Smooth muscle cell (in vitro differentiated cells): ENCODE measurements around the gene PCDHGA4. TPM values are rescaled to one million over a fixed set of nuclear protein-coding genes. Genes with fewer than 3 reads are reported as not detected.

ENCODE experiments used
- DNase-seq: peaks from one replicate; lab custom pipeline; 2025; ENCODE audit not compliant: unreplicated experiment; lab: John Stamatoyannopoulos, UW
- H2AFZ ChIP-seq: fragments of 200-600 bp; sonication (generic); 2 replicates; pipeline ENCODE4 v1.6.0; 2016; ENCODE audit warnings: antibody characterized with exemption, low read depth, mild to moderate bottlenecking
- H3F3A ChIP-seq: fragments of 200-600 bp; sonication (generic); 2 replicates; pipeline ENCODE4 v1.6.0; 2017; ENCODE audit warnings: antibody characterized with exemption, low read depth
- H3K27ac ChIP-seq: fragments of 200-600 bp; sonication (generic); 2 replicates; pipeline ENCODE4 v1.5.1; 2016; ENCODE audit warnings: low read depth, mild to moderate bottlenecking
- H3K27me3 ChIP-seq: fragments of 200-600 bp; sonication (generic); 2 replicates; pipeline ENCODE4 v1.6.1; 2016; ENCODE audit warnings: low read depth, mild to moderate bottlenecking
- H3K36me3 ChIP-seq: fragments of 200-600 bp; sonication (generic); 2 replicates; pipeline ENCODE4 v1.5.1; 2016; ENCODE audit warnings: low read depth
- H3K4me1 ChIP-seq: fragments of 200-600 bp; sonication (generic); 2 replicates; pipeline ENCODE4 v1.5.1; 2016; ENCODE audit warnings: low read depth
- H3K4me2 ChIP-seq: fragments of 200-600 bp; sonication (generic); 2 replicates; pipeline ENCODE4 v1.6.0; 2016; ENCODE audit warnings: mild to moderate bottlenecking
- H3K4me3 ChIP-seq: fragments of 200-600 bp; sonication (generic); 2 replicates; pipeline ENCODE4 v1.5.1; 2016; ENCODE audit warnings: mild to moderate bottlenecking
- H3K79me2 ChIP-seq: fragments of 200-600 bp; sonication (generic); 2 replicates; pipeline ENCODE4 v1.6.0; 2016; ENCODE audit warnings: low read depth, mild to moderate bottlenecking
- H3K9ac ChIP-seq: fragments of 200-600 bp; sonication (generic); 2 replicates; pipeline ENCODE4 v1.6.0; 2016; ENCODE audit warnings: low read depth
- H3K9me3 ChIP-seq: fragments of 200-600 bp; sonication (generic); replicated peaks from 2 replicates; pipeline ENCODE4 v1.5.1; 2016; ENCODE audit warnings: low read depth
- H4K20me1 ChIP-seq: fragments of 200-600 bp; sonication (generic); 2 replicates; pipeline ENCODE4 v1.6.0; 2016; ENCODE audit warnings: low read depth
- WGBS: methylation state at CpG from one replicate; pipeline ENCODE4 v1.1.7; 2016; ENCODE audit warnings: low lambda C conversion rate; 5-methylcytosine and 5-hydroxymethylcytosine counted together
- polyA plus RNA-seq: library from polyadenylated mRNA; unstranded; fragments of >200 nt; fragmentation: Nextera tagmentation; extraction: Ambion mirVana; gene quantifications from 2 replicates; pipeline ENCODE4 v1.2.1, GENCODE V29; 2016
- total RNA-seq: library from RNA; depleted of rRNA; stranded (reverse); fragments of >200 nt; gene quantifications from 2 replicates; pipeline ENCODE4 v1.2.3, GENCODE V29; 2014
- TF ChIP-seq, protein P1 (sequence below): fragments of 200-600 bp; sonication (generic); IDR thresholded peaks from 2 replicates; pipeline ENCODE4 v1.5.1; 2017; ENCODE audit warnings: borderline replicate concordance, mild to moderate bottlenecking, antibody characterized with exemption; ENCODE audit not compliant: insufficient read depth, poor library complexity, severe bottlenecking

PCDHGA4 gene
- total and polyA plus RNA-seq, 2 experiments from 2014 or later, result 0.58 TPM; not detected in 1

DNA sequence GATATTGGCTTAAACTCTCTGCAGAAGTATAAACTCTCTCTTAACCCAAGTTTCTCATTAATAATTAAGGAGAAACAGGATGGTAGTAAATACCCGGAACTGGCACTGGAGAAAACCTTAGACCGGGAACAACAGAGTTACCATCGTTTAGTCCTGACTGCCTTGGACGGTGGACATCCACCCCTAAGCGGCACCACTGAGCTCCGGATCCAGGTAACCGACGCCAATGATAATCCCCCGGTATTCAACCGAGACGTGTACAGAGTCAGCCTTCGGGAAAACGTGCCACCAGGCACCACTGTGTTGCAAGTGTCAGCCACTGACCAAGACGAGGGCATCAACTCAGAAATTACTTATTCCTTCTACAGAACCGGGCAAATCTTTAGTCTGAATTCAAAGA lies 43.8 kb downstream of the PCDHGA4 start:
- Histone ChIP-seq H3K79me2 (peaks cover 3% of the 10 kb centered on the region), H4K20me1 (no peaks in the 10 kb centered on the region), H2AFZ (no peak overlapping the region), H3K27ac (no peak overlapping the region), H3F3A (no peaks in the 10 kb centered on the region), H3K9ac (no peak overlapping the region), H3K4me2 (no peak overlapping the region), H3K4me1 (no peaks in the 10 kb centered on the region), H3K9me3 (peaks cover 25% of the 10 kb centered on the region), H3K27me3 (no peaks in the 10 kb centered on the region), H3K36me3 (peaks cover 4% of the 10 kb centered on the region), H3K4me3 (no peak overlapping the region)
- TF ChIP-seq, protein P1, sequence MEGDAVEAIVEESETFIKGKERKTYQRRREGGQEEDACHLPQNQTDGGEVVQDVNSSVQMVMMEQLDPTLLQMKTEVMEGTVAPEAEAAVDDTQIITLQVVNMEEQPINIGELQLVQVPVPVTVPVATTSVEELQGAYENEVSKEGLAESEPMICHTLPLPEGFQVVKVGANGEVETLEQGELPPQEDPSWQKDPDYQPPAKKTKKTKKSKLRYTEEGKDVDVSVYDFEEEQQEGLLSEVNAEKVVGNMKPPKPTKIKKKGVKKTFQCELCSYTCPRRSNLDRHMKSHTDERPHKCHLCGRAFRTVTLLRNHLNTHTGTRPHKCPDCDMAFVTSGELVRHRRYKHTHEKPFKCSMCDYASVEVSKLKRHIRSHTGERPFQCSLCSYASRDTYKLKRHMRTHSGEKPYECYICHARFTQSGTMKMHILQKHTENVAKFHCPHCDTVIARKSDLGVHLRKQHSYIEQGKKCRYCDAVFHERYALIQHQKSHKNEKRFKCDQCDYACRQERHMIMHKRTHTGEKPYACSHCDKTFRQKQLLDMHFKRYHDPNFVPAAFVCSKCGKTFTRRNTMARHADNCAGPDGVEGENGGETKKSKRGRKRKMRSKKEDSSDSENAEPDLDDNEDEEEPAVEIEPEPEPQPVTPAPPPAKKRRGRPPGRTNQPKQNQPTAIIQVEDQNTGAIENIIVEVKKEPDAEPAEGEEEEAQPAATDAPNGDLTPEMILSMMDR, result no peak
- no peak for DNase-seq
- WGBS, result 96% methylated on average over 15 of the region's 15 CpGs

DNA sequence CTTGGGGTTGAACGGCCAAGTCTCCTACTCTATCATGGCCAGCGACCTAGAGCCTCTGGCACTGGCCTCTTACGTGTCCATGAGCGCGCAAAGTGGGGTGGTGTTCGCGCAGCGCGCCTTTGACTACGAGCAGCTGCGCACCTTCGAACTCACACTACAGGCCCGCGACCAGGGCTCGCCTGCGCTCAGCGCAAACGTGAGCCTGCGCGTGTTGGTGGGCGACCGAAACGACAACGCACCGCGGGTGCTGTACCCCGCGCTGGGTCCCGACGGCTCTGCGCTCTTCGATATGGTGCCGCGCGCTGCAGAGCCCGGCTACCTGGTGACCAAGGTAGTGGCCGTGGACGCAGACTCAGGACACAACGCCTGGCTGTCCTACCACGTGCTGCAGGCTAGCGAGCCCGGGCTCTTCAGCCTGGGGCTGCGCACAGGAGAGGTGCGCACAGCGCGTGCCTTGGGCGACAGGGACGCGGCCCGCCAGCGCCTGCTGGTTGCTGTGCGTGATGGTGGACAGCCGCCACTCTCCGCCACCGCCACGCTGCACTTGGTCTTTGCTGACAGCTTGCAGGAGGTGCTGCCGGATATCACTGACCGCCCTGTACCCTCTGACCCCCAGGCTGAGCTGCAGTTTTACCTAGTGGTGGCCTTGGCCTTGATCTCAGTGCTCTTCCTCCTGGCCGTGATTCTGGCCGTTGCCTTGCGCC lies 44.9 kb downstream of the PCDHGA4 start:
- WGBS, result 98% methylated on average over 54 of the region's 61 CpGs
- Histone ChIP-seq H3K79me2 (peaks cover 3% of the 10 kb centered on the region), H3K4me2 (no peak overlapping the region), H3K27ac (no peak overlapping the region), H3K9ac (no peak overlapping the region), H3K4me3 (no peak overlapping the region), H3F3A (no peaks in the 10 kb centered on the region), H2AFZ (no peak overlapping the region), H3K9me3 (peaks cover 24% of the 10 kb centered on the region), H3K36me3 (peaks cover 4% of the 10 kb centered on the region), H3K27me3 (no peaks in the 10 kb centered on the region), H3K4me1 (no peaks in the 10 kb centered on the region), H4K20me1 (no peaks in the 10 kb centered on the region)
- DNase-seq, result no peak
- TF ChIP-seq, protein P1, result no peak

GRCh38 chr5:141402553-141403243 lies 47.9 kb downstream of the PCDHGA4 start, which contains the start of gene PCDHGA9:
PCDHGA9 (plus strand) TSS chr5:141402778; CDS start chr5:141402953, 175 bp downstream.
- H3K9ac ChIP-seq, result no peak within 1 kb of the TSS
- H3K79me2 ChIP-seq, result no peaks in the 10 kb centered on the region
- H3K27ac ChIP-seq, result no peak within 1 kb of the TSS
- no peak within 1 kb of the TSS for H3K4me2 ChIP-seq
- TF ChIP-seq, protein P1, result no peak
- 96% methylated on average over 27 of the region's 27 CpGs for WGBS
- no peaks in the 10 kb centered on the region for H3K4me1 ChIP-seq
- no peaks in the 10 kb centered on the region for H3F3A ChIP-seq
- no peaks in the 10 kb centered on the region for H3K27me3 ChIP-seq
- no peaks in the 10 kb centered on the region for H3K36me3 ChIP-seq
- H4K20me1 ChIP-seq, result no peaks in the 10 kb centered on the region
- DNase-seq, result no peak
- H2AFZ ChIP-seq, result no peak within 1 kb of the TSS
- no peak within 1 kb of the TSS for H3K4me3 ChIP-seq
- peaks cover 20% of the 10 kb centered on the region for H3K9me3 ChIP-seq
